ENCODE results near the gene CCDC7.

CCDC7 gene

DNA sequence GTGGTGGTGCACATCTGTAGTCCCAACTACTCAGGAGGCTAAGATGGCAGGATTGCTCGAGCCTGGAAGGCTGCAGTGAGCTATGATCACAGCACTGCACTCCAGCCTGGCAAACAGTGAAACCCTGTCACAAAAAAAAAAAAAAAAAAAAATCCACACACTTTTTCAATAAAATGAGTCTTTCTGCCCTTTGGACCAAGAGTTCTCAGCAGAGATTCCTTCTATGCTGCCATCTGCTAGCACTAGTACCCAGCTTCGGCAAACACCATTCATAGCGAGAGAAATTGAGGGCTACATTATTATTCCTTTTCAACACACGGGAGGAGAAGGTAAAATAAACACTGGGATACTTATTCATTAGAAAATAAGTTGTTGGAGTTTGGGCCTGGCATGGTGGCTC is 43.4 kb upstream of the CCDC7 start:
- H4K20me1 ChIP-seq (ENCODE audit: insufficient read depth, low read length, poor library complexity, severe bottlenecking) = no peaks in the 10 kb centered on the region
- no peak for TF ChIP-seq EZH2phosphoT487 (IDR thresholded peaks at IDR 0.05; ENCODE audit: borderline replicate concordance)
- TF ChIP-seq, protein P1, sequence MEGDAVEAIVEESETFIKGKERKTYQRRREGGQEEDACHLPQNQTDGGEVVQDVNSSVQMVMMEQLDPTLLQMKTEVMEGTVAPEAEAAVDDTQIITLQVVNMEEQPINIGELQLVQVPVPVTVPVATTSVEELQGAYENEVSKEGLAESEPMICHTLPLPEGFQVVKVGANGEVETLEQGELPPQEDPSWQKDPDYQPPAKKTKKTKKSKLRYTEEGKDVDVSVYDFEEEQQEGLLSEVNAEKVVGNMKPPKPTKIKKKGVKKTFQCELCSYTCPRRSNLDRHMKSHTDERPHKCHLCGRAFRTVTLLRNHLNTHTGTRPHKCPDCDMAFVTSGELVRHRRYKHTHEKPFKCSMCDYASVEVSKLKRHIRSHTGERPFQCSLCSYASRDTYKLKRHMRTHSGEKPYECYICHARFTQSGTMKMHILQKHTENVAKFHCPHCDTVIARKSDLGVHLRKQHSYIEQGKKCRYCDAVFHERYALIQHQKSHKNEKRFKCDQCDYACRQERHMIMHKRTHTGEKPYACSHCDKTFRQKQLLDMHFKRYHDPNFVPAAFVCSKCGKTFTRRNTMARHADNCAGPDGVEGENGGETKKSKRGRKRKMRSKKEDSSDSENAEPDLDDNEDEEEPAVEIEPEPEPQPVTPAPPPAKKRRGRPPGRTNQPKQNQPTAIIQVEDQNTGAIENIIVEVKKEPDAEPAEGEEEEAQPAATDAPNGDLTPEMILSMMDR (conservative IDR thresholded peaks at IDR 0.05; ENCODE audit: low read length) = no peak
- H3K9me2 ChIP-seq (replicated peaks; ENCODE audit: low read depth, low read length) = no peaks in the 10 kb centered on the region
- H3K9me3 ChIP-seq (ENCODE audit: insufficient read depth, low read depth, low read length) = no peaks in the 10 kb centered on the region
- H3K27me3 ChIP-seq (ENCODE audit: insufficient read depth, low read length, poor library complexity, severe bottlenecking) = no peaks in the 10 kb centered on the region
- H2AFZ ChIP-seq (ENCODE audit: low read length) = no peak overlapping the region
- no peaks in the 10 kb centered on the region for H3F3A ChIP-seq (ENCODE audit: low read depth)
- H3K79me2 ChIP-seq (ENCODE audit: insufficient read depth, low read length) = no peaks in the 10 kb centered on the region
- no peak overlapping the region for H3K4me2 ChIP-seq (ENCODE audit: low read depth, low read length, poor library complexity, severe bottlenecking)
- no peak overlapping the region for H3K4me3 ChIP-seq (ENCODE audit: low read length, poor library complexity, severe bottlenecking)
- H3K36me3 ChIP-seq (ENCODE audit: insufficient read depth, low read length) = no peaks in the 10 kb centered on the region
- peaks cover 5% of the 10 kb centered on the region for H3K4me1 ChIP-seq (ENCODE audit: insufficient read depth, low read length, poor library complexity, severe bottlenecking)
- H3K9ac ChIP-seq (ENCODE audit: low read depth, low read length, poor library complexity, severe bottlenecking) = no peak overlapping the region

GRCh38 chr10:32403091-32403490 is 42.8 kb upstream of the CCDC7 start:
- H2AFZ ChIP-seq (ENCODE audit: low read length) = no peak overlapping the region
- H3K79me2 ChIP-seq (ENCODE audit: insufficient read depth, low read length) = no peaks in the 10 kb centered on the region
- H3K9ac ChIP-seq (ENCODE audit: low read depth, low read length, poor library complexity, severe bottlenecking) = no peak overlapping the region
- H3K36me3 ChIP-seq (ENCODE audit: insufficient read depth, low read length) = no peaks in the 10 kb centered on the region
- TF ChIP-seq, protein P1 (conservative IDR thresholded peaks at IDR 0.05; ENCODE audit: low read length) = no peak
- no peak for TF ChIP-seq EZH2phosphoT487 (IDR thresholded peaks at IDR 0.05; ENCODE audit: borderline replicate concordance)
- no peaks in the 10 kb centered on the region for H3K9me3 ChIP-seq (ENCODE audit: insufficient read depth, low read depth, low read length)
- no peak overlapping the region for H3K4me3 ChIP-seq (ENCODE audit: low read length, poor library complexity, severe bottlenecking)
- H4K20me1 ChIP-seq (ENCODE audit: insufficient read depth, low read length, poor library complexity, severe bottlenecking) = no peaks in the 10 kb centered on the region
- no peaks in the 10 kb centered on the region for H3F3A ChIP-seq (ENCODE audit: low read depth)
- H3K9me2 ChIP-seq (replicated peaks; ENCODE audit: low read depth, low read length) = no peaks in the 10 kb centered on the region
- no peak overlapping the region for H3K4me2 ChIP-seq (ENCODE audit: low read depth, low read length, poor library complexity, severe bottlenecking)
- peaks cover 5% of the 10 kb centered on the region for H3K4me1 ChIP-seq (ENCODE audit: insufficient read depth, low read length, poor library complexity, severe bottlenecking)
- H3K27me3 ChIP-seq (ENCODE audit: insufficient read depth, low read length, poor library complexity, severe bottlenecking) = no peaks in the 10 kb centered on the region

- Histone ChIP-seq H4K20me1 (ENCODE audit: insufficient read depth, low read length, poor library complexity, severe bottlenecking) (no peaks in the 10 kb centered on the region), H3K79me2 (ENCODE audit: insufficient read depth, low read length) (no peaks in the 10 kb centered on the region), H3K9ac (ENCODE audit: low read depth, low read length, poor library complexity, severe bottlenecking) (no peak overlapping the region), H2AFZ (ENCODE audit: low read length) (no peak overlapping the region), H3K4me2 (ENCODE audit: low read depth, low read length, poor library complexity, severe bottlenecking) (no peak overlapping the region), H3K27me3 (ENCODE audit: insufficient read depth, low read length, poor library complexity, severe bottlenecking) (no peaks in the 10 kb centered on the region), H3K9me3 (ENCODE audit: insufficient read depth, low read depth, low read length) (no peaks in the 10 kb centered on the region), H3K4me1 (ENCODE audit: insufficient read depth, low read length, poor library complexity, severe bottlenecking) (peaks cover 9% of the 10 kb centered on the region), H3K36me3 (ENCODE audit: insufficient read depth, low read length) (no peaks in the 10 kb centered on the region), H3K9me2 (replicated peaks; ENCODE audit: low read depth, low read length) (no peaks in the 10 kb centered on the region), H3F3A (ENCODE audit: low read depth) (no peaks in the 10 kb centered on the region), H3K4me3 (ENCODE audit: low read length, poor library complexity, severe bottlenecking) (no peak overlapping the region)
- TF ChIP-seq, protein P1 (conservative IDR thresholded peaks at IDR 0.05; ENCODE audit: low read length) = no peak
- TF ChIP-seq EZH2phosphoT487 (IDR thresholded peaks at IDR 0.05; ENCODE audit: borderline replicate concordance) = no peak
These were observed 37.2 kb upstream of the CCDC7 start for GRCh38 chr10:32408690-32409089.
